Subcutaneous abdominal adipose tissue (tissue), 5 donors: Measurements from ENCODE around the gene ALCAM.
"Not testable (repeated sequence)": the region's sequence is repeated elsewhere in the genome, so short reads cannot be mapped to it uniquely, and the experiment has no call there.

ENCODE experiments used
- H3K27ac ChIP-seq: one replicate; pipeline ENCODE4 v1.7.0; 2013; ENCODE audit warnings: low read depth, mild to moderate bottlenecking, inconsistent platforms, low read length, moderate library complexity
- H3K27me3 ChIP-seq, 5 donors: one replicate each; pipeline ENCODE4 v1.7.0; 2013; ENCODE audit warnings: low read length in 5 of 5, inconsistent platforms in 1 of 5; ENCODE audit not compliant: control insufficient read depth in 5 of 5, insufficient read depth in 4 of 5
- H3K36me3 ChIP-seq, 5 donors: one replicate each; pipeline ENCODE4 v1.7.0; 2013; ENCODE audit warnings: low read length in 5 of 5; ENCODE audit not compliant: control insufficient read depth in 5 of 5, insufficient read depth in 5 of 5
- H3K4me1 ChIP-seq, 5 donors: one replicate each; pipeline ENCODE4 v1.7.0; 2013; ENCODE audit warnings: low read length in 5 of 5, mild to moderate bottlenecking in 3 of 5, moderate library complexity in 1 of 5; ENCODE audit not compliant: control insufficient read depth in 5 of 5, insufficient read depth in 5 of 5
- H3K4me3 ChIP-seq, 5 donors: one replicate each; pipeline ENCODE4 v1.7.0; 2013; ENCODE audit warnings: low read length in 5 of 5, low read depth in 1 of 5
- H3K9ac ChIP-seq, 5 donors: one replicate each; pipeline ENCODE4 v1.7.0; 2013; ENCODE audit warnings: low read length in 5 of 5, mild to moderate bottlenecking in 4 of 5, moderate library complexity in 3 of 5
- H3K9me3 ChIP-seq, 5 donors: one replicate each; pipeline ENCODE4 v1.7.0; 2013; ENCODE audit warnings: low read length in 5 of 5; ENCODE audit not compliant: control insufficient read depth in 5 of 5
- donor health status: healthy.
- donor health status: healthy.
- donor health status: healthy.
- donor health status: healthy.
- donor health status: healthy.

ALCAM gene

DNA sequence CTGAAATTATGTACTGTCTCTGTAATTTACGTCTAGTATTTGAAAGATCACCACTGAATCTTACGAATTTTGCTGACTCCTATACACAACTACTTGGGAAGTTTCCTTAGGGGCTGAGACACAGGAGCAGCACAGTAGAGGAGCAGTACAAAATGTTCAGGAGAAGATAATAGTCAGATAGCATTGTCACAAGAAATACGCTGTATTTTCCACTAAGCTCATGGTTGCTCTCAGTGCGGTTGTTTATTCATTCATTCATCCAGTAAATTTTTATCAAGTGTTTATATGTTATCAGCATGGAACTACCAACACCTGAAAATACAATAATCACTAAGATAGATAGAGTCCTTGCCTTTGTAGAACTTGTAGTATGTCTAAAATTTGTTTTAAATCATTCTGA lies 34.5 kb downstream of the ALCAM start:
- peaks cover 0 to 4% (median 0%) of the 10 kb centered on the region in 5 donors for H3K9me3 ChIP-seq
- H3K27ac ChIP-seq: no peak overlapping the region
- H3K9ac ChIP-seq: no peak overlapping the region
- H3K36me3 ChIP-seq: no peaks in the 10 kb centered on the region
- no peaks in the 10 kb centered on the region for H3K27me3 ChIP-seq
- H3K4me1 ChIP-seq: no peaks in the 10 kb centered on the region
- H3K4me3 ChIP-seq: no peak overlapping the region

DNA sequence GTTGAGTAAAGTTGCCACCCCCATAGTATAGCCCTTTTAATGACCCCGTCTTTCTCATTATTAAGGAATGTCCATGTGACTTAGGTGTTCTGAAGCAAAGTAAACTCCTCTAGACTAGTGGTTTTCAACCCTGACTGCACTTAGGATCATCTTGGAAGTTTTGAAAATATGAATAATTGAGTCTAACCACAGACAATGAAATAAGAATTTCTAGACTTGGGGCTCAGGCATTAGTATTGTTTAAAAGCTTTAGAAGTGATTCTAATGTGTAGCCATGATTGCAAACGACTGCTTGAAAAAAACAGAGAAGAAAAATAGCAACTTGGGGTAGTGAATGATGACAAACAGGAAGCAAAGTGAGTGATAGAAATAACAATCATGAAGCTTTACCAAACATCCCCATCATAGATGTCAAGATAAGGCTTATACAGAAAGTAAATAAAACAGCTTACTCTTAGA lies 35.0 kb downstream of the ALCAM start:
- no peak overlapping the region for H3K9ac ChIP-seq
- H3K4me1 ChIP-seq: no peaks in the 10 kb centered on the region
- H3K27ac ChIP-seq: no peak overlapping the region
- peaks cover 0 to 4% (median 0%) of the 10 kb centered on the region in 5 donors for H3K9me3 ChIP-seq
- no peaks in the 10 kb centered on the region for H3K27me3 ChIP-seq
- H3K4me3 ChIP-seq: no peak overlapping the region
- no peaks in the 10 kb centered on the region for H3K36me3 ChIP-seq

DNA sequence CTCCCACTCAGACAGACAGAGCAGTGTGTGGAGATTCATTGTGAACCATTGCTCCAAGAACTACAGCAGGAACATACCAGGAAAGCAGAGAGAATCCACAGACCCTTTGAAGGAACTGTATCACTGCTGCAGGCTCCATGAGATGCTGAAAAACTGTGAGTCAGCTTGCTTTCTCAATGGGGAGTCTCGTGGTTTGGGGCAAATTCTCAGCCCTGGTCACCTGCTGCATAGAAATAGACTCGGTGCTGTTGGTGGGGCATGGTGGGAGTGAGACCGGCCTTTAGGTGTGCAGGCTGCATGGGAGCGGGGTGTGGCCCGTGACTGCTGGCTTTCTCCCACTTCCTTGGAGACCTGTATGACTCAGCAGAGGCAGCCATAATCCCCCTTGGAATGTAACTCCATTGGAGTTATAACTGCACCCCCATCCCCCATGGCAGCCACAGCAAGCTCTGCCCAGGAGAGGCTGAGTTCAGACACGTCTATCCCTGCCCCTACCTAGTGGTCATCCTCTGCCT lies 35.6 kb downstream of the ALCAM start:
- H3K4me1 ChIP-seq: no peaks in the 10 kb centered on the region
- H3K27ac ChIP-seq: no peak overlapping the region
- no peak overlapping the region for H3K4me3 ChIP-seq
- H3K36me3 ChIP-seq: no peaks in the 10 kb centered on the region
- no peaks in the 10 kb centered on the region for H3K27me3 ChIP-seq
- no peak overlapping the region for H3K9ac ChIP-seq
- H3K9me3 ChIP-seq: peaks cover 0 to 4% (median 0%) of the 10 kb centered on the region in 5 donors

DNA sequence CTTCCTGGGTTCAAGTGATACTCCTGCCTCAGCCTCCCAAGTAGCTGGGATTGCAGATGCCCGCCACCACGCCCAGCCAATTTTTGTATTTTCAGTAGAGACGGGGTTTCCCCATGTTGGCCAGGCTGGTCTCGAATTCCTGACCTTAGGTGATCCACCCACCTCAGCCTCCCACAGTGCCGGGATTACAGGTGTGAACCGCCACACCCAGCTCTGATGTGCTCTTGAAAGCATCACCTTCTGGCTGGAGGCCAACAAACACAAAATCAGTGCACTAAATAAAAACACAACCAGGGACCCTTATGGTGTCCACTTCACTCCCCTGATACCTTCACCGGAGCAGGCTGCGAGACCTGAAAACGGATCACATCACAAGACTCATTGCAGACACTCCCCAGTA lies 36.3 kb downstream of the ALCAM start:
- H3K36me3 ChIP-seq, H3K4me3 ChIP-seq, H3K9ac ChIP-seq, H3K4me1 ChIP-seq, H3K27me3 ChIP-seq, H3K9me3 ChIP-seq, H3K27ac ChIP-seq: not testable (repeated sequence)

DNA sequence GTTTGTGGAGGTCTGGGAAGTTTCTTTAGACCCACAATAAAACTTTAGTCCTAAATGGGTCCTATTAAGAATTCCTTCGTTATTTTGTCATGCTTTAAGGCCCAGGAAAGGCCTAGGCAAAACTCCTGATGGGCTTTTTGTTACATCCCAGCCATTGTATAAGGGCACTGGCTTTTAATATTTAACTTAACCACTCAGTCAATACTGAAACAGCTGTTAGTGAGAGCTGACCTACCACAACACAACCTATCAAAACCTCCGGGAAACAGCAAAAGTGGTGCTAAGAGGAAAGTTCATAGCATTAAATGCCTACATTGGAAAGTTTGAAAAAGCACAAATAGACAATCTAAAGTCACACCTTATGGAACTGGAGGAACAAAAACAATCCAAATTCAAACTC lies 39.6 kb downstream of the ALCAM start:
- H3K36me3 ChIP-seq: no peaks in the 10 kb centered on the region
- no peak overlapping the region for H3K27ac ChIP-seq
- H3K9ac ChIP-seq: no peak overlapping the region
- no peaks in the 10 kb centered on the region for H3K27me3 ChIP-seq
- no peaks in the 10 kb centered on the region for H3K4me1 ChIP-seq
- peaks cover 0 to 4% (median 0%) of the 10 kb centered on the region in 5 donors for H3K9me3 ChIP-seq
- no peak overlapping the region for H3K4me3 ChIP-seq

DNA sequence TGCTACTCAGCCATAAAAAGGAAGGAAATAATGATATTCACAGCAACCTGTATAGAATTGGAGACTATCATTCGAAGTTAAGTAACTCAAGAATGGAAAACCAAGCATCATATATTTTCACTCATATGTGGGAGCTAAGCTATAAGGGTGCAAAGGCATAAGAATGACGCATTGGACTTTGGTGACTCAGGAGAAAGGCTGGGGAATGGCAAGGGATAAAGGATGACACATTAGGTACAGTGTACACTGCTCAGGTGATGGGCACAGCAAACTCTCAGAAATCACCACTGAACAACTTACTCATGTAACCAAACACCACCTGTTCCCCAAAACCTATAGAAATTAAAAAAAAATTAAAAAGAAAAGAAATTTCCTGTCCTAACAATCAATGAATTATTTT lies 42.7 kb downstream of the ALCAM start:
- H3K27me3 ChIP-seq: no peaks in the 10 kb centered on the region
- H3K9ac ChIP-seq: no peak overlapping the region
- no peak overlapping the region for H3K4me3 ChIP-seq
- H3K4me1 ChIP-seq: no peaks in the 10 kb centered on the region
- no peaks in the 10 kb centered on the region for H3K9me3 ChIP-seq
- no peaks in the 10 kb centered on the region for H3K36me3 ChIP-seq
- no peak overlapping the region for H3K27ac ChIP-seq

DNA sequence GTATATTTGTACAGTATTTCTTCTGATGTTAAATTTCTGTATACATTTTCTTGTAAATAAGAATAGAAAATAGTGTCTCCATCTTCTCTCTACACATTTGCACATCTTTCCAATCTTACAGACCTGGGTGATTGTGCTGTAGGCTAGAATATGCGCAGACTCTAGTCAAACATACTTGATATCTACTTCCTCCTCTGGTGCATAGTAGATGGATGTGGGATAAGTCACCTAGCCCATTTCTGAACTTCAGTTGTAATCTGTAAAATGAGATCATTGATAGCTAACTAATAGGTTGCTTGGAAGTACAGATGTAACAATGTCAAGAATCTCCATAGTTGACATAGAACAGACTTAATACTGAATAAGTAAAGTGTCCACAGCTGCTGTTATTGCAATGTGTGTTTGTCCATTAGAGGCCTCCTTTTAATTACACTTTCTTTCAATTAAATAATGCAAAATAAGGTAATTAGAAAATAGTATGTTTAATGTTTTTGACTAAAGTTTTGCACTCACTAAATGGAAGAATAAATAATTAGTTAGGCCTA lies 46.7 kb downstream of the ALCAM start:
- Histone ChIP-seq H3K9me3 (no peaks in the 10 kb centered on the region), H3K27me3 (no peaks in the 10 kb centered on the region), H3K9ac (no peak overlapping the region), H3K4me1 (no peaks in the 10 kb centered on the region), H3K36me3 (no peaks in the 10 kb centered on the region), H3K4me3 (no peak overlapping the region), H3K27ac (no peak overlapping the region)

DNA sequence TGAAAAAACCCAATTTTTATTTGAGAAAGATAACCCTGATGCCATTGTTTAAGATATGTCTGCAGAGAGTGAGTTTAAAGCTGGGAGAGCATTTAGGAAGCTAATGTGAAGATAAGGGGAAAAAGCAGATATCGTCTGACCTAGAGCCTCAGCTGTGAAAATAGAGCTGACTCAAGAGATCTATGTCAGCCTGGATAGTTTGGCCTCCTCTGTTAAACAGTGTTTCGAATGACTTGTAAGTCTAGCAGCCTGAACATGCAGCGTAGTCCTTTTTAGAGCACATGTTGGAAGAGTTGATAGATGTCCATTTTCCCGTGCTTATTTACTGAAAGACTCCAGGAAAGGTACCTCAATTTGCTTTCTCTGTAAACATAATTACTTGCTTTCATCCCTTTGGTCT lies 48.1 kb downstream of the ALCAM start:
- H3K27ac ChIP-seq: no peak overlapping the region

DNA sequence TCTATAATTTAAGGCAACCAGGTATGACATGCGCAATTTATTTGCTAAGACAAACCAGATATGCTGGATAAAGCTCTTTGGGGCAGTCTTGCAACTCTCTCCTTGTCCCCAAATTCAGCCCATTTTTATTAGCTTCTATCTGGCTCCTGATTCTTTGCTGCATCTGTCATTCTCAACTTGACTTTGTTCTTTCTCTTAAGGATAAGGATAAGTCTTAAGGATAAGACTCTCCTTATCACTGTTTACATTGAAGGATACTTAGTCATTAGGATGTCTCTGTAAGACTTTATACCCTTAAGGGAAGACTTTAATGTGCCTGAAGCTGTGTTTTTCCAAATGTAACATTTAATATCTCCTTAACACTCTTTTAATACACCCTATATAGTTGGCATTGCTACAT lies 49.2 kb downstream of the ALCAM start:
- Histone ChIP-seq H3K9me3 (no peaks in the 10 kb centered on the region), H3K9ac (no peak overlapping the region), H3K27me3 (no peaks in the 10 kb centered on the region), H3K4me3 (no peak overlapping the region), H3K36me3 (no peaks in the 10 kb centered on the region), H3K4me1 (no peaks in the 10 kb centered on the region), H3K27ac (no peak overlapping the region)

More for the DNA sequence above, 48.1 kb downstream of the ALCAM start:
- H3K9ac ChIP-seq: no peak overlapping the region
- no peaks in the 10 kb centered on the region for H3K27me3 ChIP-seq
- no peak overlapping the region for H3K4me3 ChIP-seq
- H3K4me1 ChIP-seq: no peaks in the 10 kb centered on the region
- no peaks in the 10 kb centered on the region for H3K9me3 ChIP-seq
- H3K36me3 ChIP-seq: no peaks in the 10 kb centered on the region

DNA sequence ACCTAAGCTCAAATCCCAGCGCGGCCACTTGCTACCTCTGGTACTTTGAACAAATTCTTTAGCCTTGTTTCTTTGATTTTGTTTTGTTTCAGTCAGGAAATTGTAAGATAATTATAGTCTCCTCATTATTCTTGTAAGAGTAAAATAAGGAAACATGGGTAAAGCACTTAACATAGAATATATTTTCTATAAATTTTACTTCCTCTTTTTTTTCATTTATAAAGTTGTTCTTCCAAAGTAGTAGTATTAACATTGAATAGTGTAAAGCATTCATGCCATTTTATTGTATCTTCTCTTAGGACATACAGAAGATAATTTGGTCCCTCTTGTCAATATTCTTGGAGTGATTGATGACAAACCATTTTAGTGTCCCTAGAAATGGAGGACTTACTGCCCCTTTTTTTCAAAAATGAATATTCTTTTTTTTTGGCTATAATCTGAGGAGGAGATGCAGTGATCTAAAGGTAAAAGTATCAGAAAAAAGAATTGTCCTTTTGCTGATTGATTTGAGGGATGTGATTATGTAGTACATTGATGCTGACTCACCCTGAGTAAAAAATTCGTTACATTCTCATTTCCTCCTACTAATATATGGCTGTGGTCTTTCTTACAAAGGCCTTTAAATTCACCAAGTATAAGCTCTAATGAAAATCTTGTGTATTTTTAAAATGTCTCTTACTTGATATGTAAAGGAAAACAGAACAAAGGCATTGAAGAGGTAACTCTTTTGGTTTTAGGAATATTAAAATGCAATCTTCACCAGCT lies 51.0 kb downstream of the ALCAM start:
- Histone ChIP-seq H3K4me1 (no peaks in the 10 kb centered on the region), H3K4me3 (no peak overlapping the region), H3K36me3 (no peaks in the 10 kb centered on the region), H3K9ac (no peak overlapping the region), H3K9me3 (no peaks in the 10 kb centered on the region), H3K27ac (no peak overlapping the region), H3K27me3 (no peaks in the 10 kb centered on the region)
